IPS DF 19.7 (cell line): ENCODE results near the gene DBP.
A peak's percentile ranks its signal among the peaks of the same experiment; 100 is the strongest.

Experiments
- DNase-seq: peaks from one replicate; pipeline ENCODE4 v3.0.0-alpha.2; 2013; ENCODE audit warnings: low read depth, low spot score

Gene DBP

GRCh38 chr19:48613024-48613851 lies 23.9 kb downstream of the DBP start:
- no peak for DNase-seq

- no peak for DNase-seq
Observed at GRCh38 chr19:48611872-48612271, 25.3 kb downstream of the DBP start.

- no peak for DNase-seq
Observed at GRCh38 chr19:48609571-48610108, 27.5 kb downstream of the DBP start.

- DNase-seq = peak; percentile 45
Observed at GRCh38 chr19:48608798-48609263, 28.3 kb downstream of the DBP start.

GRCh38 chr19:48607359-48607755 lies 29.8 kb downstream of the DBP start:
- DNase-seq = no peak

GRCh38 chr19:48606463-48607358 lies 30.5 kb downstream of the DBP start, which contains the start of gene SPACA4:
SPACA4 (plus strand) TSS chr19:48606742; CDS start chr19:48606979, 237 bp downstream.
- DNase-seq = no peak

- DNase-seq = no peak
Observed at GRCh38 chr19:48603850-48604249, 33.3 kb downstream of the DBP start.

- no peak for DNase-seq
Observed at GRCh38 chr19:48603449-48603848, 33.7 kb downstream of the DBP start.

GRCh38 chr19:48603001-48603400 lies 34.2 kb downstream of the DBP start:
- no peak for DNase-seq

- no peak for DNase-seq
Observed at GRCh38 chr19:48600679-48601417, 36.3 kb downstream of the DBP start.

GRCh38 chr19:48598996-48599700 lies 38.0 kb downstream of the DBP start:
- DNase-seq = no peak

- DNase-seq = no peak
Observed at GRCh38 chr19:48596679-48597465, 40.3 kb downstream of the DBP start.

- no peak for DNase-seq
Observed at GRCh38 chr19:48596237-48596636, 40.9 kb downstream of the DBP start.

- no peak for DNase-seq
Observed at GRCh38 chr19:48595833-48596232, 41.3 kb downstream of the DBP start.

GRCh38 chr19:48595171-48595570 lies 42.0 kb downstream of the DBP start:
- DNase-seq = no peak

- no peak for DNase-seq
Observed at GRCh38 chr19:48591021-48591420, 46.2 kb downstream of the DBP start.

GRCh38 chr19:48588670-48589401 lies 48.3 kb downstream of the DBP start:
- peak; percentile 25 for DNase-seq

GRCh38 chr19:48587387-48587786 lies 49.8 kb downstream of the DBP start:
- no peak for DNase-seq

GRCh38 chr19:48582168-48582567 lies 55.0 kb downstream of the DBP start:
- no peak for DNase-seq
